ENCODE data around the gene TFPT.

DNA sequence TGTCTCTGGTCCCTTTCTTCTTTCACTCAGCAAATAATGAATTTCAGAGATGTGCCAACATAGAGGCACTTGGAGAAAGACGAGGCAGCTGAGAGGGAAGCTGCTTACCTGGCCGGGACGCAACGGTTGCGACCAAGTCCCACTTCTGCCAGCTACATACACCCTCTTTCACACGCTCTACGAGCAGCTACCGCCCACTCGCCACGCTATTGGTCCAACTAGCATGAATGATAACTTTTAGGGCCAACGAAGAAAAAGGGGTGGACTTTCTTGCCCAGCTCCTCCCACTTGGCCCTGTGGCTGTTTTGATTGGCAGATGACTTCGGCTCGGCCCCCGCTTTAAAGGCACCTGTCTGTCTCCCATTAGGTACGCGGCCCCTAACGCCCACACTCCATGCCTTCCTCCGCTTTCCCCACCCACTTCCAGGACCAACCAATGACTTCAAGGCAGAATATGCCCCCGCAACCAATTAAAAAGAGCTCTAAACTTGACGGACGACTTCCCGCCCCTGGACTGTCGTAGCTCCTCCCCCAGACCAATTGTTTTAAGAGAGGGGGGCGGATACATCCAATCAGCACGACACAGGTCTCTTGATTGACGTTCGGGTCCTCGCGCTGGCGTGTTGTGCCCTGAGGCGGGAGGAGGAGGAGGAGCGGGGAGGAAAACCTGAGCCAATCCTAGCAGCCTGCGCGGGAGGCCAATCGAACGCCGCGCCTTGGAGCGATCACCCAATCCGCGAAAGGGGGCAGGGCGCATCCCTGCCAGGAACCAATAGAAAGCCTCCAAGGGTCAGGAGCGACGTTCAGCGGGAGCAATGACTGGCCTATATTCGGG is 21.6 kb upstream of the TFPT start:
- TF ChIP-seq YY1 (IDR thresholded peaks at IDR 0.05) (no peak), JUND (IDR thresholded peaks at IDR 0.05) (no peak), ATF3 (IDR thresholded peaks at IDR 0.05) (no peak), GABPA (IDR thresholded peaks at IDR 0.05 in 1 of 2, conservative IDR thresholded peaks at IDR 0.05 in 1 of 2) (peak in 1 of 2 donors; percentile 75), MAX (IDR thresholded peaks at IDR 0.05) (no peak)
